Natural killer cell (primary cell): Measurements from ENCODE around the gene KDM3A. TPM values are rescaled to one million over a fixed set of nuclear protein-coding genes. Genes with fewer than 3 reads are reported as not detected.

Source experiments
- ATAC-seq, 3 donors: fragments of 150-1000 bp in 2 of 3; fragments of 200-7000 bp in 1 of 3; cut with Tn5 transposase; 1 replicate in 1 of 3; 2 replicates in 2 of 3; pipeline ENCODE4 v1.10.0; 2021; ENCODE audit warnings: mild to moderate bottlenecking in 2 of 3, moderate library complexity in 2 of 3
- DNase-seq, 2 donors: peaks; one replicate each; pipeline versions ENCODE4 v3.0.0 to v3.0.0-alpha.2; 2013 to 2021; ENCODE audit warnings: mixed read lengths in 1 of 2
- H3K27ac ChIP-seq: one replicate; pipeline ENCODE4 v1.5.1; 2013; ENCODE audit warnings: mild to moderate bottlenecking, low read length
- H3K27me3 ChIP-seq: one replicate; pipeline ENCODE4 v1.6.1; 2013; ENCODE audit warnings: low read length; ENCODE audit not compliant: control insufficient read depth, insufficient read depth
- H3K36me3 ChIP-seq: one replicate; pipeline ENCODE4 v1.6.1; 2013; ENCODE audit warnings: low read length; ENCODE audit not compliant: control insufficient read depth, insufficient read depth
- H3K4me1 ChIP-seq: one replicate; pipeline ENCODE4 v1.6.1; 2013; ENCODE audit warnings: low read length; ENCODE audit not compliant: control insufficient read depth, insufficient read depth
- H3K4me3 ChIP-seq: one replicate; pipeline ENCODE4 v1.5.1; 2013; ENCODE audit warnings: low read length
- H3K9me3 ChIP-seq: one replicate; pipeline ENCODE4 v1.6.1; 2013; ENCODE audit warnings: low read length; ENCODE audit not compliant: control insufficient read depth, insufficient read depth
- H3K27ac Mint-ChIP-seq, 2 donors: one replicate each; pipeline ENCODE4 v1.8.0; 2022; ENCODE audit warnings: mild to moderate bottlenecking in 2 of 2, mixed read lengths in 2 of 2, moderate library complexity in 1 of 2
- H3K27me3 Mint-ChIP-seq, 2 donors: one replicate each; pipeline ENCODE4 v1.8.0; 2022; ENCODE audit warnings: low read depth in 2 of 2, mixed read lengths in 2 of 2
- H3K36me3 Mint-ChIP-seq: one replicate; pipeline ENCODE4 v1.8.0; 2022; ENCODE audit warnings: mixed read lengths
- H3K4me1 Mint-ChIP-seq, 2 donors: one replicate each; pipeline ENCODE4 v1.8.0; 2022; ENCODE audit warnings: mixed read lengths in 2 of 2
- H3K4me3 Mint-ChIP-seq: one replicate; pipeline ENCODE4 v1.8.0; 2022; ENCODE audit warnings: mild to moderate bottlenecking, moderate library complexity, mixed read lengths
- H3K9me3 Mint-ChIP-seq, 2 donors: one replicate each; pipeline ENCODE4 v1.8.0; 2022; ENCODE audit warnings: mixed read lengths in 2 of 2
- WGBS: methylation state at CpG from one replicate; pipeline ENCODE4 v1.1.7; 2013; ENCODE audit warnings: missing lambda C conversion rate; ENCODE audit not compliant: insufficient coverage; 5-methylcytosine and 5-hydroxymethylcytosine counted together
- intact Hi-C: fragments of 100-400 bp; cut with micrococcal nuclease; formaldehyde crosslinking; loops from one replicate; pipeline ENCODE4 v1.14.2; 2022
- total RNA-seq, 4 donors: library from RNA; stranded (reverse); fragments of 120-200 nt in 1 of 4; gene quantifications; one replicate each; pipeline versions ENCODE4 v1.2.3 to v1.2.4, GENCODE V29; 2013 to 2022
- TF ChIP-seq, protein P1 (sequence below): fragments of 200-600 bp; IDR thresholded peaks from one replicate; pipeline ENCODE4 v1.8.0; 2022; ENCODE audit warnings: antibody characterized with exemption

KDM3A gene
- total RNA-seq, 3 donors from 2014 or later (not counting 1 experiment from before 2014, with no cell fraction given) = 172 to 195 (median 188) TPM

GRCh38 chr2:86471637-86472036 lies 30.5 kb downstream of the KDM3A start:
- 90% methylated on average over 3 of the region's 6 CpGs for WGBS
- peaks cover 93% of the 10 kb centered on the region for H3K36me3 ChIP-seq
- TF ChIP-seq, protein P1, sequence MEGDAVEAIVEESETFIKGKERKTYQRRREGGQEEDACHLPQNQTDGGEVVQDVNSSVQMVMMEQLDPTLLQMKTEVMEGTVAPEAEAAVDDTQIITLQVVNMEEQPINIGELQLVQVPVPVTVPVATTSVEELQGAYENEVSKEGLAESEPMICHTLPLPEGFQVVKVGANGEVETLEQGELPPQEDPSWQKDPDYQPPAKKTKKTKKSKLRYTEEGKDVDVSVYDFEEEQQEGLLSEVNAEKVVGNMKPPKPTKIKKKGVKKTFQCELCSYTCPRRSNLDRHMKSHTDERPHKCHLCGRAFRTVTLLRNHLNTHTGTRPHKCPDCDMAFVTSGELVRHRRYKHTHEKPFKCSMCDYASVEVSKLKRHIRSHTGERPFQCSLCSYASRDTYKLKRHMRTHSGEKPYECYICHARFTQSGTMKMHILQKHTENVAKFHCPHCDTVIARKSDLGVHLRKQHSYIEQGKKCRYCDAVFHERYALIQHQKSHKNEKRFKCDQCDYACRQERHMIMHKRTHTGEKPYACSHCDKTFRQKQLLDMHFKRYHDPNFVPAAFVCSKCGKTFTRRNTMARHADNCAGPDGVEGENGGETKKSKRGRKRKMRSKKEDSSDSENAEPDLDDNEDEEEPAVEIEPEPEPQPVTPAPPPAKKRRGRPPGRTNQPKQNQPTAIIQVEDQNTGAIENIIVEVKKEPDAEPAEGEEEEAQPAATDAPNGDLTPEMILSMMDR = no peak
- H3K27ac ChIP-seq = no peak overlapping the region
- H3K27me3 Mint-ChIP-seq = no peaks in the 10 kb centered on the region
- no peak overlapping the region for H3K4me3 ChIP-seq
- no peaks in the 10 kb centered on the region for H3K9me3 ChIP-seq
- peaks cover 41 to 50% of the 10 kb centered on the region in 2 donors for H3K4me1 Mint-ChIP-seq
- ATAC-seq (no peak), DNase-seq (no peak)
- no peaks in the 10 kb centered on the region for H3K27me3 ChIP-seq
- H3K36me3 Mint-ChIP-seq = peaks cover 20% of the 10 kb centered on the region
- H3K4me3 Mint-ChIP-seq = no peak overlapping the region
- intact Hi-C loops = no loop called here
- no peaks in the 10 kb centered on the region for H3K4me1 ChIP-seq
- H3K9me3 Mint-ChIP-seq = no peaks in the 10 kb centered on the region
- peak overlapping the region in 1 of 2 donors; percentile 1 for H3K27ac Mint-ChIP-seq

DNA sequence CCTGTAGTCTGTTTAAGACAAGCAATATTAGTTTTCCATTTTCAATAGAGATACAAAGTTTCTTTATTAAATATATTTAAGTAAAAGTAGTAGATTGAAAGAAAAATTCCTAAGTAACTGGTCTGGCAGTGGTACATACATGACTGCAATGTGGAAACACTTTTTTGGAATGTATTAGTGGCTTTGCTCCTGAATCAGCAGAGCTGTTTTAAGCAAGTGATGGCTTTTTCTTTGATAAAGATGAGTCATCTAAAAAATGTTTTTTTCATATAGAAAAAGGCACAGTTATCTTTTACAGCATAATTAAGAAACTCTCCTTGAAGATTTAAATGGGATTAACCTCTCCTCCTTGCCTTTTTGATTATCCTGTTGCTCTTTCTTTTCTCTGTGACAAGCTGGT lies 34.9 kb downstream of the KDM3A start:
- TF ChIP-seq, protein P1 = no peak
- no peak overlapping the region for H3K4me3 ChIP-seq
- H3K4me1 ChIP-seq = no peaks in the 10 kb centered on the region
- Mint-ChIP-seq H3K27me3 (no peaks in the 10 kb centered on the region), H3K4me3 (no peak overlapping the region), H3K36me3 (peaks cover 56% of the 10 kb centered on the region), H3K4me1 (peaks cover 25 to 28% of the 10 kb centered on the region in 2 donors), H3K9me3 (no peaks in the 10 kb centered on the region), H3K27ac (peak overlapping the region in 1 of 2 donors; percentile 7)
- H3K27ac ChIP-seq = no peak overlapping the region
- no peaks in the 10 kb centered on the region for H3K9me3 ChIP-seq
- peaks cover 94% of the 10 kb centered on the region for H3K36me3 ChIP-seq
- intact Hi-C loops = no loop called here
- DNase-seq = no peak
- no peaks in the 10 kb centered on the region for H3K27me3 ChIP-seq
- ATAC-seq = no peak

DNA sequence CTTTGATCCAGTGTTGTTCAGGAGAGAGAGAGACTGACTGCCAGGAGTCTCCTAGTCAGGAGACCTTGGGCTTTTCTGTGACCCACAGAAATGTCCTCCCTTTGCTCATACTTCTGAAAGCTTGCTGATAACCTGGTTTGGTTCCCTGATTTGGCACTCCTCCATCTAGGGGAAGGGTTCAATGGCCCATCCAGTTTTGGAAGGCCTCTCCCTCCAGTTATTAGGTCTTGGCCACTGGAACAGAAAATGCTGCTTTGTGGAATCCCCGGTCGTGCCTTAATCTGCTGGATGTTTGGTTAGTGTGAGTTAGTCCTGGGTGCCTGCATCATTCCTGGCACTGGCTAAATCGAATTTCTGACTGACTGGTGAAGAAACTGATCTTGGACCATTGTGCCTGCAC lies 35.7 kb downstream of the KDM3A start:
- 92% methylated on average over 3 of the region's 3 CpGs for WGBS
- Histone ChIP-seq H3K9me3 (no peaks in the 10 kb centered on the region), H3K27ac (no peak overlapping the region), H3K4me1 (no peaks in the 10 kb centered on the region), H3K4me3 (no peak overlapping the region), H3K36me3 (peaks cover 95% of the 10 kb centered on the region), H3K27me3 (no peaks in the 10 kb centered on the region)
- Mint-ChIP-seq H3K4me3 (no peak overlapping the region), H3K27ac (no peak overlapping the region), H3K9me3 (no peaks in the 10 kb centered on the region), H3K4me1 (peaks cover 25 to 28% of the 10 kb centered on the region in 2 donors), H3K27me3 (no peaks in the 10 kb centered on the region), H3K36me3 (peaks cover 57% of the 10 kb centered on the region)
- TF ChIP-seq, protein P1 = no peak
- ATAC-seq = no peak
- intact Hi-C loops = no loop called here
- no peak for DNase-seq

GRCh38 chr2:86477349-86477748 lies 36.2 kb downstream of the KDM3A start:
- Mint-ChIP-seq H3K27ac (peak overlapping the region in 1 of 2 donors; percentile 21), H3K9me3 (no peaks in the 10 kb centered on the region), H3K36me3 (peaks cover 53% of the 10 kb centered on the region), H3K4me3 (no peak overlapping the region), H3K4me1 (peaks cover 25 to 27% of the 10 kb centered on the region in 2 donors), H3K27me3 (no peaks in the 10 kb centered on the region)
- Histone ChIP-seq H3K9me3 (no peaks in the 10 kb centered on the region), H3K36me3 (peaks cover 95% of the 10 kb centered on the region), H3K27ac (no peak overlapping the region), H3K4me1 (no peaks in the 10 kb centered on the region), H3K27me3 (no peaks in the 10 kb centered on the region), H3K4me3 (no peak overlapping the region)
- TF ChIP-seq, protein P1 = no peak
- intact Hi-C loops = no loop called here
- no peak for ATAC-seq
- DNase-seq = no peak
